Measurements from ENCODE around the gene MAZ.

The MAZ gene

DNA sequence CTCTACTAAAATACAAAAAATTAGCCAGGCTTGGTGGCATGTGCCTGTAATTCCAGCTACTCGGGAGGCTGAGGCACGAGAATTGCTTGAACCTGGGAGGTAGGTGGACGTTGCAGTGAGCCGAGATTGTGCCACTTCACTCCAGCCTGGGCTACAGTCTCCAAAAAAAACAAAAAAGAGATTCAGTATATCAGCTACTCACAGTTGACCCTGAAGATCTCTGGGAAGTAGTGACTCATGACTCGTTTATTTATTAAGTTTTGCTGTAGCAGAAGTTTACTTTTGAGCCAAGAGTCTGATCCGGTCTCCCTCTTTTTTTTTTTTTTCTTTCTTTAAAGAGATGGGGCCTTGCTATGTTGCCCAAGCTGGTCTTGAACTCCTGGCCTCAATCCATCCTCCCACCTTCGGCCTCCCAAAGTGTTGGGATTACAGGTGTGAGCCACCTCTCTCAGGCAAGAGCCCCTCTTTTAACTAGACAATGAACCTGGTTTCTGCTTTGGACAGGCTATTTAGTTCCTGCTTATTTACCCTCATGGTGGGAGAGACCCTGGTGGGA, 18.3 kb downstream of the MAZ start:
- TF ChIP-seq TOX (CRISPR knock-in tag; IDR thresholded peaks at IDR 0.05; ENCODE audit: borderline replicate concordance) (no peak), ISL1 (CRISPR knock-in tag; IDR thresholded peaks at IDR 0.05) (no peak), ESRRG (CRISPR knock-in tag; IDR thresholded peaks at IDR 0.05) (no peak), PPARA (CRISPR knock-in tag; IDR thresholded peaks at IDR 0.05; ENCODE audit: borderline replicate concordance) (no peak), ZFP3 (CRISPR knock-in tag; IDR thresholded peaks at IDR 0.05) (no peak), ZC3H10 (CRISPR knock-in tag; IDR thresholded peaks at IDR 0.05) (no peak), ZNF70 (CRISPR knock-in tag; IDR thresholded peaks at IDR 0.05) (no peak), OSR1 (CRISPR knock-in tag; IDR thresholded peaks at IDR 0.05) (no peak), BACH2 (CRISPR knock-in tag; IDR thresholded peaks at IDR 0.05; ENCODE audit: borderline replicate concordance) (no peak), CSDC2 (CRISPR knock-in tag; IDR thresholded peaks at IDR 0.05) (no peak), RARB (CRISPR knock-in tag; IDR thresholded peaks at IDR 0.05) (no peak), ZFP30 (CRISPR knock-in tag; IDR thresholded peaks at IDR 0.05) (no peak), ZNF565 (CRISPR knock-in tag; conservative IDR thresholded peaks at IDR 0.05; ENCODE audit: low read depth) (no peak)
- TF ChIP-seq, protein P1, sequence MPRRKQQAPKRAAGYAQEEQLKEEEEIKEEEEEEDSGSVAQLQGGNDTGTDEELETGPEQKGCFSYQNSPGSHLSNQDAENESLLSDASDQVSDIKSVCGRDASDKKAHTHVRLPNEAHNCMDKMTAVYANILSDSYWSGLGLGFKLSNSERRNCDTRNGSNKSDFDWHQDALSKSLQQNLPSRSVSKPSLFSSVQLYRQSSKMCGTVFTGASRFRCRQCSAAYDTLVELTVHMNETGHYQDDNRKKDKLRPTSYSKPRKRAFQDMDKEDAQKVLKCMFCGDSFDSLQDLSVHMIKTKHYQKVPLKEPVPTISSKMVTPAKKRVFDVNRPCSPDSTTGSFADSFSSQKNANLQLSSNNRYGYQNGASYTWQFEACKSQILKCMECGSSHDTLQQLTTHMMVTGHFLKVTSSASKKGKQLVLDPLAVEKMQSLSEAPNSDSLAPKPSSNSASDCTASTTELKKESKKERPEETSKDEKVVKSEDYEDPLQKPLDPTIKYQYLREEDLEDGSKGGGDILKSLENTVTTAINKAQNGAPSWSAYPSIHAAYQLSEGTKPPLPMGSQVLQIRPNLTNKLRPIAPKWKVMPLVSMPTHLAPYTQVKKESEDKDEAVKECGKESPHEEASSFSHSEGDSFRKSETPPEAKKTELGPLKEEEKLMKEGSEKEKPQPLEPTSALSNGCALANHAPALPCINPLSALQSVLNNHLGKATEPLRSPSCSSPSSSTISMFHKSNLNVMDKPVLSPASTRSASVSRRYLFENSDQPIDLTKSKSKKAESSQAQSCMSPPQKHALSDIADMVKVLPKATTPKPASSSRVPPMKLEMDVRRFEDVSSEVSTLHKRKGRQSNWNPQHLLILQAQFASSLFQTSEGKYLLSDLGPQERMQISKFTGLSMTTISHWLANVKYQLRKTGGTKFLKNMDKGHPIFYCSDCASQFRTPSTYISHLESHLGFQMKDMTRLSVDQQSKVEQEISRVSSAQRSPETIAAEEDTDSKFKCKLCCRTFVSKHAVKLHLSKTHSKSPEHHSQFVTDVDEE (CRISPR knock-in tag; IDR thresholded peaks at IDR 0.05), result no peak
- TF ChIP-seq, protein P2, sequence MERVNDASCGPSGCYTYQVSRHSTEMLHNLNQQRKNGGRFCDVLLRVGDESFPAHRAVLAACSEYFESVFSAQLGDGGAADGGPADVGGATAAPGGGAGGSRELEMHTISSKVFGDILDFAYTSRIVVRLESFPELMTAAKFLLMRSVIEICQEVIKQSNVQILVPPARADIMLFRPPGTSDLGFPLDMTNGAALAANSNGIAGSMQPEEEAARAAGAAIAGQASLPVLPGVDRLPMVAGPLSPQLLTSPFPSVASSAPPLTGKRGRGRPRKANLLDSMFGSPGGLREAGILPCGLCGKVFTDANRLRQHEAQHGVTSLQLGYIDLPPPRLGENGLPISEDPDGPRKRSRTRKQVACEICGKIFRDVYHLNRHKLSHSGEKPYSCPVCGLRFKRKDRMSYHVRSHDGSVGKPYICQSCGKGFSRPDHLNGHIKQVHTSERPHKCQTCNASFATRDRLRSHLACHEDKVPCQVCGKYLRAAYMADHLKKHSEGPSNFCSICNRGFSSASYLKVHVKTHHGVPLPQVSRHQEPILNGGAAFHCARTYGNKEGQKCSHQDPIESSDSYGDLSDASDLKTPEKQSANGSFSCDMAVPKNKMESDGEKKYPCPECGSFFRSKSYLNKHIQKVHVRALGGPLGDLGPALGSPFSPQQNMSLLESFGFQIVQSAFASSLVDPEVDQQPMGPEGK (CRISPR knock-in tag; IDR thresholded peaks at IDR 0.05; ENCODE audit: borderline replicate concordance), result no peak
- TF ChIP-seq, protein P3, sequence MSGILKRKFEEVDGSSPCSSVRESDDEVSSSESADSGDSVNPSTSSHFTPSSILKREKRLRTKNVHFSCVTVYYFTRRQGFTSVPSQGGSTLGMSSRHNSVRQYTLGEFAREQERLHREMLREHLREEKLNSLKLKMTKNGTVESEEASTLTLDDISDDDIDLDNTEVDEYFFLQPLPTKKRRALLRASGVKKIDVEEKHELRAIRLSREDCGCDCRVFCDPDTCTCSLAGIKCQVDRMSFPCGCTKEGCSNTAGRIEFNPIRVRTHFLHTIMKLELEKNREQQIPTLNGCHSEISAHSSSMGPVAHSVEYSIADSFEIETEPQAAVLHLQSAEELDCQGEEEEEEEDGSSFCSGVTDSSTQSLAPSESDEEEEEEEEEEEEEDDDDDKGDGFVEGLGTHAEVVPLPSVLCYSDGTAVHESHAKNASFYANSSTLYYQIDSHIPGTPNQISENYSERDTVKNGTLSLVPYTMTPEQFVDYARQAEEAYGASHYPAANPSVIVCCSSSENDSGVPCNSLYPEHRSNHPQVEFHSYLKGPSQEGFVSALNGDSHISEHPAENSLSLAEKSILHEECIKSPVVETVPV (CRISPR knock-in tag; IDR thresholded peaks at IDR 0.05), result no peak
- TF ChIP-seq, protein P4, sequence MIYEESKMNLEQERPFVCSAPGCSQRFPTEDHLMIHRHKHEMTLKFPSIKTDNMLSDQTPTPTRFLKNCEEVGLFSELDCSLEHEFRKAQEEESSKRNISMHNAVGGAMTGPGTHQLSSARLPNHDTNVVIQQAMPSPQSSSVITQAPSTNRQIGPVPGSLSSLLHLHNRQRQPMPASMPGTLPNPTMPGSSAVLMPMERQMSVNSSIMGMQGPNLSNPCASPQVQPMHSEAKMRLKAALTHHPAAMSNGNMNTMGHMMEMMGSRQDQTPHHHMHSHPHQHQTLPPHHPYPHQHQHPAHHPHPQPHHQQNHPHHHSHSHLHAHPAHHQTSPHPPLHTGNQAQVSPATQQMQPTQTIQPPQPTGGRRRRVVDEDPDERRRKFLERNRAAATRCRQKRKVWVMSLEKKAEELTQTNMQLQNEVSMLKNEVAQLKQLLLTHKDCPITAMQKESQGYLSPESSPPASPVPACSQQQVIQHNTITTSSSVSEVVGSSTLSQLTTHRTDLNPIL (CRISPR knock-in tag; IDR thresholded peaks at IDR 0.05; ENCODE audit: low read depth), result no peak
- TF ChIP-seq, protein P5, sequence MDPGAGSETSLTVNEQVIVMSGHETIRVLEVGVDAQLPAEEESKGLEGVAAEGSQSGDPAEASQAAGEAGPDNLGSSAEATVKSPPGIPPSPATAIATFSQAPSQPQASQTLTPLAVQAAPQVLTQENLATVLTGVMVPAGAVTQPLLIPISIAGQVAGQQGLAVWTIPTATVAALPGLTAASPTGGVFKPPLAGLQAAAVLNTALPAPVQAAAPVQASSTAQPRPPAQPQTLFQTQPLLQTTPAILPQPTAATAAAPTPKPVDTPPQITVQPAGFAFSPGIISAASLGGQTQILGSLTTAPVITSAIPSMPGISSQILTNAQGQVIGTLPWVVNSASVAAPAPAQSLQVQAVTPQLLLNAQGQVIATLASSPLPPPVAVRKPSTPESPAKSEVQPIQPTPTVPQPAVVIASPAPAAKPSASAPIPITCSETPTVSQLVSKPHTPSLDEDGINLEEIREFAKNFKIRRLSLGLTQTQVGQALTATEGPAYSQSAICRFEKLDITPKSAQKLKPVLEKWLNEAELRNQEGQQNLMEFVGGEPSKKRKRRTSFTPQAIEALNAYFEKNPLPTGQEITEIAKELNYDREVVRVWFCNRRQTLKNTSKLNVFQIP (CRISPR knock-in tag; IDR thresholded peaks at IDR 0.05; ENCODE audit: borderline replicate concordance, low read depth), result no peak
- peak; percentile 59 for ATAC-seq

DNA sequence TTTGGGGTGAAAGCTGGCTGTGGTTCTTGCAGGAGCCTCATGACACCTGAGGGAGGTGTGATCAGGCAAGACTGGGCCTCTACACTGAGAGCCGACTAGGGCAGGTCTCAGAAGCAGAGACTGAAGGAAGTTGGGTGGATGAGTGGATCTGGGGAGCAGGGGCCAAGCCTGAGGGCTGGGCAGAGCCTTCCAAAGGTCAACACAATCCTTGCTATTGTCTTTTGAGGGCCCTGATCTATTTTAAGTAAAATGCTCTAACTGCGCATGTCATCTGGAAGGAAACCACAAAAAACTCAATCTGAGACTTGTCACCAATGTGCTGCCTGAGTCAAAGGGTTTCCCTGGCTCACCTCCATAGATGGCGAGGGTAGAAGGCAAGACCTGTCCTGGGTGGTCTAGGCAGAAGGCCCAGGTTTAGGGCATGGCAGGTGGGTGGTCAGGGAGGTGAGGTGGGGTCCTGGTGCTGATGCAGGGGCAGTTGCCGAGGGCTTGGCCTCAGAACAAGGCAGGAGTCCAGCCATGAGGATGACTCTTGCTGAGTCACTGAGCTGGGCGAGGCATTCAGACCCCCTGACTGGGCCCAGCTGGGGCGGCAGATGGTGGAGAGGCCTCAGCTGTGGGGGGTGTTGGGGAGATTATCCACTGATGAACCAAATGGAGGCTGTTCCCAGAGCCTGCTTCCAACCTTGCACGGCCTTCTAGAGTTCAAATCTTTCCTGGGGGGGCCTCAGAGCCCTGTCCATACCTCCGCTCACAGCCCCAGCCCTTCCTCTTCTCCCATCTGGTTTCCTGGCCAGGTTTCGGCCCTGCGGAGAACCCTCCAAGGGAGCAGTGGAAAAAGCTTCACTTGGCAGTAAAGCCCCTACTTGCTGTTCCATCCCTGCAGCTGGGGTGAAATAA, 19.1 kb downstream of the MAZ start:
- no peak for TF ChIP-seq ZC3H10 (CRISPR knock-in tag; IDR thresholded peaks at IDR 0.05)

DNA sequence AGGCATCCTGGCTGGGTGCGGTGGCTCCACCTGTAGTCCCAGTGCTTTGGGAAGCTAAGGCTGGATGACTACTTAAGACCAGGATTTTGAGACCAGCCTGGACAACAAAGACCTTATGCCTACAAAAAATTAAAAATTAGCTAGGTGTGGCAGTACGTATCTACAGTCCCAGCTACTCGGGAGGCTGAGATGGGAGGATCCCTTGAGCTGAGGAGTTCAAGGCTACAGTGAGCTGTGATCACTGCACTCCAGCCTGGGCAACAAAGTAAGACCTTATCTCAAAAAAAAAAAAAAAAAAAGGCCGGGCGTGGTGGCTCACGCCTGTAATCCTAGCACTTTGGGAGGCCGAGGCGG, 20.0 kb downstream of the MAZ start:
- TF ChIP-seq TOX (CRISPR knock-in tag; IDR thresholded peaks at IDR 0.05; ENCODE audit: borderline replicate concordance) (no peak), ISL1 (CRISPR knock-in tag; IDR thresholded peaks at IDR 0.05) (no peak), ZNF565 (CRISPR knock-in tag; conservative IDR thresholded peaks at IDR 0.05; ENCODE audit: low read depth) (no peak)
- no peak for ATAC-seq

More for the DNA sequence above, 19.1 kb downstream of the MAZ start:
- ATAC-seq, result peak; percentile 42
